Suprapubic skin (tissue), 4 donors: ENCODE data around the gene ARID1B.

Experiments used
- EP300 ChIP-seq: sonication (generic); formaldehyde crosslinking; IDR thresholded peaks from one replicate; pipeline ENCODE4 v1.6.1; 2017; ENCODE audit warnings: antibody characterized with exemption
- POLR2AphosphoS5 ChIP-seq, 3 donors: sonication (generic); formaldehyde crosslinking; IDR thresholded peaks; one replicate each; pipeline ENCODE4 v1.6.1; 2017; ENCODE audit warnings: antibody characterized with exemption in 3 of 3
- TF ChIP-seq, protein P1 (sequence below), 2 donors: fragments of 200-600 bp in 1 of 2; fragments of 450-650 bp in 1 of 2; sonication (generic) in 1 of 2; IDR thresholded peaks; one replicate each; pipeline ENCODE4 v1.5.1; 2016 to 2019; ENCODE audit warnings: antibody characterized with exemption in 2 of 2, mild to moderate bottlenecking in 1 of 2, moderate library complexity in 1 of 2

DNA sequence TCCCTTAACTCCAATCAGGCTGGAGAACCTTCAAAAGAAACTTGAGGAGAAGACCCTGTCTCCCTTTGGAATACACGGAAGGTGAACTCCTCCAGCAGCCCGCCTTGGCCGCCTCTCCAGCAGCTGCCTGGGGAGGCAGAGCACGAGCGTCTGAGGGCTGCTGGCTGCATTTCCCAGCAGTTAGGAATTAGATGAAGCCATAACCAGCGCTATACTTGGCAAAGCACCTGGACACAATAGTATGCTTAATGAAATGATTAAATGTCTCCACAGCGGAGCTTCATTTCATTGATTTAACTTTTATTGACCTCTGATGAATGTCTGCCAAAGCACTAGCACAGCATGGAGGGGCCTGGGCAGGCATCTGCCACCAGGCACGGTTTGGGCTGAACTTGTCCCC, 472.6 kb downstream of the ARID1B start:
- TF ChIP-seq POLR2AphosphoS5 (IDR thresholded peaks at IDR 0.05) (no peak), EP300 (no peak)
- TF ChIP-seq, protein P1, sequence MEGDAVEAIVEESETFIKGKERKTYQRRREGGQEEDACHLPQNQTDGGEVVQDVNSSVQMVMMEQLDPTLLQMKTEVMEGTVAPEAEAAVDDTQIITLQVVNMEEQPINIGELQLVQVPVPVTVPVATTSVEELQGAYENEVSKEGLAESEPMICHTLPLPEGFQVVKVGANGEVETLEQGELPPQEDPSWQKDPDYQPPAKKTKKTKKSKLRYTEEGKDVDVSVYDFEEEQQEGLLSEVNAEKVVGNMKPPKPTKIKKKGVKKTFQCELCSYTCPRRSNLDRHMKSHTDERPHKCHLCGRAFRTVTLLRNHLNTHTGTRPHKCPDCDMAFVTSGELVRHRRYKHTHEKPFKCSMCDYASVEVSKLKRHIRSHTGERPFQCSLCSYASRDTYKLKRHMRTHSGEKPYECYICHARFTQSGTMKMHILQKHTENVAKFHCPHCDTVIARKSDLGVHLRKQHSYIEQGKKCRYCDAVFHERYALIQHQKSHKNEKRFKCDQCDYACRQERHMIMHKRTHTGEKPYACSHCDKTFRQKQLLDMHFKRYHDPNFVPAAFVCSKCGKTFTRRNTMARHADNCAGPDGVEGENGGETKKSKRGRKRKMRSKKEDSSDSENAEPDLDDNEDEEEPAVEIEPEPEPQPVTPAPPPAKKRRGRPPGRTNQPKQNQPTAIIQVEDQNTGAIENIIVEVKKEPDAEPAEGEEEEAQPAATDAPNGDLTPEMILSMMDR (IDR thresholded peaks at IDR 0.05): no peak
